PC-9 (cell line): ENCODE measurements around the gene CTCF.

Source experiments
- EZH2 ChIP-seq: fragments of 200-600 bp; sonication (generic); IDR thresholded peaks from 2 replicates; pipeline ENCODE4 v1.8.0; 2017; ENCODE audit warnings: antibody characterized with exemption, low read depth
- TF ChIP-seq, protein P1 (sequence below): fragments of 200-600 bp; sonication (generic); conservative IDR thresholded peaks from 2 replicates; pipeline ENCODE4 v1.6.1; 2017; ENCODE audit warnings: mixed run types, antibody characterized with exemption, mild to moderate bottlenecking, moderate library complexity

DNA sequence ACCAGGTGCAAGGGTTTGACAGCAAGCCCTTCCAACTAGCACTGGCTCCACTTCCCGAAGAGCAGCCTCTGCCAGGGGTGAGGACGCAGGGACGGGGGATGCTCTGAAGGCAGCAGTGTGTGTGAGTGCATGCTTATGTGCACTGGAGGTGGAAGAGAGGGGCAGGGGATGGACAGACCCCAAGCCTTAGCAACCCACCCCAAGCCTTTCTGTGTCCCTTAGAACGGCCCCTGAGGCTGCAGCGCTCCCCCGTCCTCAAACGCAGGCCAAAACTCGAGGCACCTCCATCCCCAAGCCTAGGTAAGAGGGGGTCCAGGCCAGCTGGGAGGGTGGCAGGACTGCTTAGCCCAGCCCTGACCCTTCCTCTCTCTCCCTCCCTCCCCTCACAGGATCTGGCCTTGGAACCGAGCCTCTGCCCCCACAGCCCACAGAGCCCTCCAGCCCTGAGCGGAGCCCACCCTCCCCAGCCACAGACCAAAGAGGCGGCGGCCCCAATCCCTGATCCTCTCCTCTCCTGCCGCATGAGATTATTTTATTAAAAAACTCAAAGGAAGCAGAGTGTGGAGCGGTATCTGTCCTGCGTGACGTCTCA, 94.8 kb downstream of the CTCF start:
- TF ChIP-seq, protein P1, sequence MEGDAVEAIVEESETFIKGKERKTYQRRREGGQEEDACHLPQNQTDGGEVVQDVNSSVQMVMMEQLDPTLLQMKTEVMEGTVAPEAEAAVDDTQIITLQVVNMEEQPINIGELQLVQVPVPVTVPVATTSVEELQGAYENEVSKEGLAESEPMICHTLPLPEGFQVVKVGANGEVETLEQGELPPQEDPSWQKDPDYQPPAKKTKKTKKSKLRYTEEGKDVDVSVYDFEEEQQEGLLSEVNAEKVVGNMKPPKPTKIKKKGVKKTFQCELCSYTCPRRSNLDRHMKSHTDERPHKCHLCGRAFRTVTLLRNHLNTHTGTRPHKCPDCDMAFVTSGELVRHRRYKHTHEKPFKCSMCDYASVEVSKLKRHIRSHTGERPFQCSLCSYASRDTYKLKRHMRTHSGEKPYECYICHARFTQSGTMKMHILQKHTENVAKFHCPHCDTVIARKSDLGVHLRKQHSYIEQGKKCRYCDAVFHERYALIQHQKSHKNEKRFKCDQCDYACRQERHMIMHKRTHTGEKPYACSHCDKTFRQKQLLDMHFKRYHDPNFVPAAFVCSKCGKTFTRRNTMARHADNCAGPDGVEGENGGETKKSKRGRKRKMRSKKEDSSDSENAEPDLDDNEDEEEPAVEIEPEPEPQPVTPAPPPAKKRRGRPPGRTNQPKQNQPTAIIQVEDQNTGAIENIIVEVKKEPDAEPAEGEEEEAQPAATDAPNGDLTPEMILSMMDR: no peak
- TF ChIP-seq EZH2: no peak
